Left lobe of liver (tissue), 2 donors: Measurements from ENCODE around the gene PTGIS. TPM values are rescaled to one million over a fixed set of nuclear protein-coding genes. Genes with fewer than 3 reads are reported as not detected.
A peak's percentile ranks its signal among the peaks of the same experiment; 100 is the strongest.

ENCODE experiments used
- ATAC-seq: fragments of 200-7000 bp; cut with Tn5 transposase; one replicate; pipeline ENCODE4 v1.9.1; 2020; ENCODE audit warnings: mild to moderate bottlenecking, moderate library complexity
- DNase-seq: peaks from one replicate; pipeline ENCODE4 v3.0.0-alpha.2; 2020; ENCODE audit warnings: low spot score
- total RNA-seq: library from RNA; stranded (reverse); gene quantifications from one replicate; pipeline ENCODE4 v1.2.1, GENCODE V29; 2021
- donor health status: DM: no; HTN: no; CAD: no; lungs with moderate emphysema.
- donor health status: DM: no; HTN: yes; CAD: no.

The PTGIS gene
- total RNA-seq, 1 donor from 2014 or later, result 20.3 TPM

- DNase-seq, result no peak
Observed at GRCh38 chr20:49503176-49503575, 64.8 kb downstream of the PTGIS start.

GRCh38 chr20:49501917-49502316, 66.0 kb downstream of the PTGIS start:
- no peak for DNase-seq
- peak; percentile 64 for ATAC-seq

More at GRCh38 chr20:49503176-49503575, 64.8 kb downstream of the PTGIS start:
- ATAC-seq, result no peak

GRCh38 chr20:49497398-49497669, 70.6 kb downstream of the PTGIS start:
- DNase-seq (no peak), ATAC-seq (no peak)

- ATAC-seq (no peak), DNase-seq (no peak)
Observed at GRCh38 chr20:49496553-49497397, 71.2 kb downstream of the PTGIS start.

GRCh38 chr20:49496043-49496442, 71.9 kb downstream of the PTGIS start:
- DNase-seq (no peak), ATAC-seq (no peak)

- ATAC-seq, result peak; percentile 71
- DNase-seq, result no peak
Observed at GRCh38 chr20:49490689-49491088, 77.2 kb downstream of the PTGIS start.

- no peak for DNase-seq
- no peak for ATAC-seq
Observed at GRCh38 chr20:49489688-49490087, 78.2 kb downstream of the PTGIS start.

GRCh38 chr20:49486064-49486463, 81.9 kb downstream of the PTGIS start:
- DNase-seq, result no peak
- no peak for ATAC-seq

- no peak for ATAC-seq
Observed at GRCh38 chr20:49485563-49485962, 82.4 kb downstream of the PTGIS start.

GRCh38 chr20:49484180-49485140, 83.5 kb downstream of the PTGIS start:
- peak; percentile 79 for ATAC-seq

More at GRCh38 chr20:49485563-49485962, 82.4 kb downstream of the PTGIS start:
- no peak for DNase-seq

GRCh38 chr20:49483696-49484123, 84.2 kb downstream of the PTGIS start:
- DNase-seq (no peak), ATAC-seq (no peak)

More at GRCh38 chr20:49484180-49485140, 83.5 kb downstream of the PTGIS start:
- DNase-seq, result peak; percentile 86

GRCh38 chr20:49483018-49483695, 84.8 kb downstream of the PTGIS start:
- DNase-seq (no peak), ATAC-seq (no peak)

- peak; percentile 57 for DNase-seq
- ATAC-seq, result peak; percentile 26
Observed at GRCh38 chr20:49482621-49483017, 85.3 kb downstream of the PTGIS start, which contains the start of gene KCNB1. TSS of gene KCNB1 (minus strand) at chr20:49482668. CDS start at chr20:49482480, 188 bp downstream.

GRCh38 chr20:49482173-49482572, 85.8 kb downstream of the PTGIS start:
- no peak for ATAC-seq
- no peak for DNase-seq

GRCh38 chr20:49481116-49481515, 86.8 kb downstream of the PTGIS start:
- DNase-seq, result no peak
- ATAC-seq, result no peak

GRCh38 chr20:49480236-49480635, 87.7 kb downstream of the PTGIS start:
- no peak for DNase-seq
- ATAC-seq, result no peak

GRCh38 chr20:49479785-49480184, 88.2 kb downstream of the PTGIS start:
- ATAC-seq (peak; percentile 59), DNase-seq (peak; percentile 85)

GRCh38 chr20:49478754-49479689, 88.9 kb downstream of the PTGIS start:
- peak; percentile 79 for DNase-seq
- ATAC-seq, result peak; percentile 30

- peak; percentile 69 for DNase-seq
- peak; percentile 59 for ATAC-seq
Observed at GRCh38 chr20:49478266-49478665, 89.7 kb downstream of the PTGIS start.

- ATAC-seq (no peak), DNase-seq (no peak)
Observed at GRCh38 chr20:49477200-49477599, 90.7 kb downstream of the PTGIS start.
